NCI-H2196 treated with DMSO at 0.1 percent for 48 hours (cell line): ENCODE results near the gene ILKAP.

Source experiments
- DNase-seq: peaks from one replicate; lab custom pipeline; 2025; ENCODE audit not compliant: unreplicated experiment; lab: John Stamatoyannopoulos, UW

The ILKAP gene, protein sequence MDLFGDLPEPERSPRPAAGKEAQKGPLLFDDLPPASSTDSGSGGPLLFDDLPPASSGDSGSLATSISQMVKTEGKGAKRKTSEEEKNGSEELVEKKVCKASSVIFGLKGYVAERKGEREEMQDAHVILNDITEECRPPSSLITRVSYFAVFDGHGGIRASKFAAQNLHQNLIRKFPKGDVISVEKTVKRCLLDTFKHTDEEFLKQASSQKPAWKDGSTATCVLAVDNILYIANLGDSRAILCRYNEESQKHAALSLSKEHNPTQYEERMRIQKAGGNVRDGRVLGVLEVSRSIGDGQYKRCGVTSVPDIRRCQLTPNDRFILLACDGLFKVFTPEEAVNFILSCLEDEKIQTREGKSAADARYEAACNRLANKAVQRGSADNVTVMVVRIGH

DNA sequence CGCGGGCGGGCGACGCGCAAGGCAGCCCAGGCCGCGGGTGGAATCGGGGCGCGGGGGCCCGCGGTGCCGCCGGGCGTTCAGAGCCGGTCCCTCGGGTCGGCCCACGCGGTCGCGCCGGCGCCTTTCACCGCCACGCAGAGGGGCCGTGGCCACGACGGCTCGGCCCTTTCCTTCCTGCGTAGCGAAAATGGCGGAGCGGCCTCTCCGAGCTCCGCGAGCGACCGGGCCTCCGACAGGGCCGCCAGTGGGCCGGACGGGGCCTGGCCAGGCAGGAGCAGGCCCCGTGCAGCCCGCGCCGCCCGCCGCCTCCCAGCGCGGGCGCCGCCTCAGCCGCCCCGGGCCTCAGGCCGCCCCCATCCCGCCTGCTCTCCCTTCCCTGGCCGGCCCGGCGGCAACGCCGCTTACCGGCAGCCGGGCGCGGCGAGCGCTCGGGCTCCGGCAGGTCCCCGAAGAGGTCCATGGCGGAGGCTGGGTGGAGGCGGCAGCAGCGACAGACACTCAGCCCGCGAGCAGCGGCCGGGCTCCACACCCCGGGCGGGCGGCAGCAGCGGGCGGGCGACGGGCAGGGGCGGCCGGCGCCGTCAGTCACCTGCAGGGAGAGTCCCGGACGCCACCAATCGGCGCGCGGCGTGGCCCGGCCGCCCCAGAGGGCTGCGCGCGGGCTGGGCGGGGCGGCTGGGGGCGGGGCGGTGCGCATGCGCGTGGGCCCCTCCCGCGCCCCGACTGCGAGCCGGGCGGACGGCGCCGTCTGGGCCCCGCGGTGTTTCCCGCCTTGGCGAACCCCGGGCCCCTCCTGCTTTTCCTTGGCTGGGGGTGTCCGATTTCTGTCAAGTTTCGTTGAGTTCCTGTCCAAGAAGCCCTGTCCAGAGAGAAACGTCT, at the start of gene ILKAP:
Gene ILKAP (minus strand): TSS at position 602 of the 879 bp plus-strand sequence. CDS start 142 bp downstream, at position 460.
- peak; percentile 78 for DNase-seq

- no peak for DNase-seq
Measured at GRCh38 chr2:238252766-238253630, 49.5 kb upstream of the ILKAP start.

GRCh38 chr2:238251986-238252385, 48.5 kb upstream of the ILKAP start:
- DNase-seq, result no peak

DNA sequence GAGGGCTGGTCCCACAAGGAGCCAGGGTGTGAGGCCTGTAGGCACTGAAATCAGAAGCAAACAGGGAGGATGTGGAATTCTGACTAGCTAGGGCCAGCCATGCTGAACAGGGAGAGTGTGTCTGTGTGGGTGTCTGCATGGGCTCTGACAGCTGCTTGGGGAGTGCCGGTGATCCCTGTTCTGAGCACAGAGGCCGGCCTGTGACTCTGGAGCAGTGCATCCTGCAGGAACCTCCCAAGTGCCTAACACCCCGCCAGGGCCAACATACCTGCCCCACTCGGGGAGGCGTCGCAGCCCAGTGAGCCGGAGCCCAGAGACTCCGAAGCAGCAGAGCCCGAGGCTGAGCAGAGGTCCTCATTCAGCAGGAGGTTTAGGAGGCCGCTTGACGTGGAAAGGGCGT, 47.8 kb upstream of the ILKAP start:
- DNase-seq, result no peak

- DNase-seq, result no peak
Measured at GRCh38 chr2:238250896-238251295, 47.4 kb upstream of the ILKAP start.

DNA sequence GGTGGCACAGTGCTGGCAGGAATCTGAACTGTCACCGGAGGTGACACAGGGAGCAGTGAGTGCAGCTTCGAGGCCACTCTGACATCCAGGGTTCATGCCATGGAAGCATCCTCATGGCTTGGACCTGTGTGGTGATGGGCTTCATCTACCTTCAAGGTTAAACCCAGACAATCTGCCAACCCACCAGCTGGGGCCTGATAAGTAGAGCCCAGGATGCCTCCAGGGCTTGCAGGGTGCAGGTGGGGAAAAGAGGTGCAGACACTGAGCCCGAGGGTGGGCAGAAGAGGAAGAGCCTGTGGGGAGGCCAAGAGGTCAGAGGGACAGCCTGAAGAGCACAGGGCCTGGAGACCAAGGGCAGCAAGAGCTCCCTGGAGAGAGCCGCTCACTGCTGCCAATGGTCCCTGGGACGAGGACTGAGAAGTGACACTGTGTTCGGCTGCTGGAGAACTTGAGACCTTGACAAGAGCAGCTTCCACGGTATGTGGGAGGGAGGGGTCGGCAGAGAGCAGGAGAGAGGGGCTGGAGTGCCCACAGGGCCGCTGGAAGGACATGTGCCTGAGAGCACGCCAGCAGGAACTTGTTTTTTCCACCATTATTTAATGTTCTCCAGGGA, 44.5 kb upstream of the ILKAP start:
- no peak for DNase-seq

DNA sequence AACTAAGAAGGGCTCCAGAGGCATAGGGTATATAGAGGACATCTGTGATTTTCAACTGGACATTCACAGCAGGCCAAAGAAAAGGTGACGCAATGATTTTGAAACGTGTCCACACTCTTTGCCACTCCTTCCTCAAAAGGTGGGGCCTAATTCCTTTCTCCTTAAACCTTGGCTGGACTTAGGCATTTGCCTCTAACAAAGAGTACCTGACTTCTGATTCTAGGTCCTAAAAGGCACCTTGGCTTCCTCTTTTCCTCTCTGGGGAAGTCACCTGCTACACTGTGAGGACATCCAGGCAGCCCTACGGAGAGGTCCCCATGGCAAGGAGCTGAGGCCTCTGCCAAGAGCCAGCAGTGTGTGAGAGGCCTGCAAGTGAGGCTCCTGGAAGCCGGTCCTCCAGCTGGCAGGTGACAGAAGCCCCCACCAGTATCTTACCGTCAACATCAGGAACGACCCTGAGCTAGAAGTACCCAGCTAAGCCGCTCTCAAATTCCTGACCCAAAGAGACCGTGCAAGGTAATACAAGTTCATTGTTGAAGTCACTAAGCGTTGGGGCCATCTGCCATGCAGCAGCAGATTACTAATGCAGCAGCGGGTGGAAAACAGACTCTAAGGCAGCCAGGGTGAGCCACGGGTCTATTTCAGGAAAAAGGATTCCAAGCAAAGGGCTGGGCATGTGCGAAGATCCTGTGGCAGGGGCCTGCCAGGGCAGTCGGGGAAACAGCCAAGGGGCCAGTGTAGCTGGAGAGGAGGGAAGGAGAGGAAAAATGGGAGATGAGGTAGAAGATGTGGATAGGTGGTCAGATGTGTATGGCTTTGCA, 43.7 kb upstream of the ILKAP start:
- no peak for DNase-seq

DNA sequence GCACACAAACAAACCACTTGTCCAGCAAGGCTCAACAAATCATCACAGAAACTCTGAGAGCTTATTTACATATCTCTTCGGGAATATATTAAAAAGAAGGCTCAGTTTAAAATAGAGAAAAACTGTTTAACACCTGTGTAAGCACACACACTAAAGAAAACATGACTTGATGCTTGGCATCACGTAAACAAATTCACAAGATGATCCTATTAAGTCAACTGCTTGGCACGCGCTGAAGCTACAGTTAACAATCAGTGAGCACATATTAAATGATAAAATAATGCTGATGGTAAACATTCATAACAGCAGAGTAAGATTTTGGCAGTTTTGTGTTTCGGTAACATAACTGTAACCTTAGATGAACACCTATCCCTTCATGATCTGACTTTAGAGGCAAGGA, 40.7 kb upstream of the ILKAP start:
- DNase-seq, result no peak

- DNase-seq, result peak; percentile 32
Measured at GRCh38 chr2:238243496-238244076, 40.1 kb upstream of the ILKAP start.

- peak; percentile 94 for DNase-seq
Measured at GRCh38 chr2:238242731-238243495, 39.4 kb upstream of the ILKAP start.

DNA sequence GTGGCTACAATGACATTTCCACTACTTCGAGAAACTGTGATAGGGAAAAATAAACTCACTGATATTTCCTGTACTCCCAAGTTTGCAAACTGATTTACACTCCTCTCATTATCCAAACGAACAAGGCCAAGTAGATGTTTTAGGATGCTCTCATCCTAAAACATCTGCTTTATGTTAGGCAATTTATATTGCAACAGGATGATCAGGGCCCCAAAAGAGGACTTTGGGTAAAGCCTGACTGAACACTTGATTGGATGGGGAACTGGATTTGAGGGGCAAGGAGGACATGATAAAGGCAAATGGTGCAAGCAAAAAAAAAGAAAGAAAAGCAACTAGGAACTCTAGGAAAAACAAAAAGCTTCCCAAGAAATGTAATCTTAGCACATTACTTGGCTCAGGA, 38.5 kb upstream of the ILKAP start:
- DNase-seq, result no peak

DNA sequence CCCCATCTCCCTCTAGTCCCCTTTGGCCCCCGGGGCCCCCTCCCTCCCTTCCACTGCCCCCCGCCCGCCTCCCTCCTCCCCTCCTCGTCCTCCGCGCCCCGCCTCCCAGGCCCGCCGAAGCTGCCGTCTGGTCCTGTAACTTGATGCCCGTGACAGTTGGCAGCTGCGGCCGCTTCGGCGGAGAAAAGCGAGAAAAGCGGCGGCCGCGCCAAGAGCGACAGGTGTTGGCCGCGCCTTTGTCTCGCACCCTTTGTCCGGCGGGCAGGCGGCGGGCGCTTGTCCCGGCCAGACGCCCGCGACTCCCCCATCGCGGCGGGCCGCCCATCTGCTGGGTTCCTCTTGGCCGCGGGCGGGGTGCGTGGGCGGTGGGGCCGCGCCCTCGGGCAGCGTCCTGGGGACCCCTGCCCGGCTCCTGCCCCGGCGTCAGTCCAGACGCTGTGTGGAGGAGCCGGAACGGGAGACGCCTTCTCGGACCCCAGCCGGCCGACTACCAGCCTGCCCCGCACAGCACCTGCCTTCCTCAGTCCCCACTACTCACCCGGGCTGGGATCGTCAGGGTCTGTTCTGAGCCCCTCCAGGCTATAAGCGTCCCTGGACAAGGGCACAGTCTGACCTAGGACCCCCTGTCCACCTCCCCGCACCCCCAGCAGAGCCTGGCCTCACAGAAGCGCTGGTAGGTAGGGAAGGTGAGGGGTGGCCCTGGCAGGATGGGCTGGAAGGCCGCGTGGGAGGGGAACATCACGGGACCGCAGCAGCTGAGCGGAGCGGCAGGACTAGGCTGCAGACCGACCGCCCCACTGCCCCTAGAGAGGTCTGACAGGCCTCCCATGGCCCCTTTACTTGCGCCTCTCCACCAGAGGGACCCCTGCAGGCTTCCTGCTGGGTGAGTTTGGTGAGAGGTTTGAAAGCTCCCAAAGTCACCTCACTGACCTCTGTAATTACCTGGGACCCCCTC, 37.5 kb upstream of the ILKAP start:
- peak; percentile 88 for DNase-seq

DNA sequence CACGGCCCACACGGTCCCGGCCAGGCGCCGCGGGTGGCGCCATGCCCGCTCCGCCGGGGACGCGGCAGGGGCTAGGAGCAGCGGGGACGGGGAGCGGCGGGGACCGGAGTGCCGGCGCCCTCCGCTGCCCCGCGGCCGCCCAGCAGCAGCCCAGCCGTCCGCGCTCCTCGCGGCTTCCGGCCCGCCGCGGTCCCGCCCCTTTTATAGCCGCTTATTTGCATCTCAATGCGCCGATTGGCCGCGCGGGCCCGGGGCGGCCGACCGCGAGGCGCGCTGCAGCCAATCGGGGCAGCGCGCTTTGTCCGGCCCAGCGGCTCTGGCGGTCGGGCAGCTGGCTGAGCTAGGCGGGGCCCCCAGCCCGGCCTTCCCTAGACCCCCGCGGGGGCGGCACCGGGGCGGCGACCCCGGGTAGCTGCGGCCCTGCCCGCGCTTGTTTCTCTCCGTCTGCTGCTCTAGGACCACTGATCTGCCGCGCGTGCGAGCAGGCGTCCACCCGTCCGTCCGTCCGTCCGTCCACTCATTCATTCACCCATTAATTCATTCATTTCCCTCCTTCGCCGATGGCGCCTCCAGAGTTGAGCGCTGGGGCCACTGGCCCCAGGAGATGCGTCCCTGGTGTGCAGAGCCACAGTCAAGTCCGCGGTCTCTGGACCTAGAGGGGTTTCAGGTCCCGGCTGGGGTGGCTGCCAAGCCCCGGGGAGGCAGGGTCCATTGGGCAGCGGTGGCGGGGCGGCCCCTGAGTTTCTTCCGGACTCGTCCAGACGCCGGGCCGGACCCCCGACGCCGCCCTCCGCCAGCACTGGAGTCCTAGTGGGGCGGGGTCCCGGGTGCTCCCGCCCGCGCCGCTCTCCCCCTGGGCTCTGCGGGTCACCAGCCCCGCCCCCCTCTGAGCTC, 36.6 kb upstream of the ILKAP start, which contains the start of gene HES6:
Gene HES6 (minus strand): TSS at position 176 of the 894 bp plus-strand sequence. CDS start 133 bp downstream, at position 43.
- DNase-seq, result peak; percentile 92

DNA sequence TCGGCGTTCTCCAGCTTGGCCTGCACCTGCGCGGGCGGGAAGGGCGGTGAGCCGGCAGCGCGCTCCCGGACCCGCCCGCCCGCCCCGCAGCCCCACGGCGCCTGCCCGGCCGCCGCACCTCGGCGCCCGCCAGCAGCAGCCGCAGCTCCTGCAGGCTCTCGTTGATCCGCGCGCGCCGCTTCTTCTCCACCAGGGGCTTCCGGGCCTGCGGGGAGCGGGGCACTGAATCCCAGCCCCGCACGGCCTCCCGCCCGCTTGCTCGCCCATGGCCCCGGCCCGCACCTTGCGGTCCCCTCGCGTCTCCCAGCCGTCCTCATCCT, 36.0 kb upstream of the ILKAP start:
- DNase-seq, result no peak

DNA sequence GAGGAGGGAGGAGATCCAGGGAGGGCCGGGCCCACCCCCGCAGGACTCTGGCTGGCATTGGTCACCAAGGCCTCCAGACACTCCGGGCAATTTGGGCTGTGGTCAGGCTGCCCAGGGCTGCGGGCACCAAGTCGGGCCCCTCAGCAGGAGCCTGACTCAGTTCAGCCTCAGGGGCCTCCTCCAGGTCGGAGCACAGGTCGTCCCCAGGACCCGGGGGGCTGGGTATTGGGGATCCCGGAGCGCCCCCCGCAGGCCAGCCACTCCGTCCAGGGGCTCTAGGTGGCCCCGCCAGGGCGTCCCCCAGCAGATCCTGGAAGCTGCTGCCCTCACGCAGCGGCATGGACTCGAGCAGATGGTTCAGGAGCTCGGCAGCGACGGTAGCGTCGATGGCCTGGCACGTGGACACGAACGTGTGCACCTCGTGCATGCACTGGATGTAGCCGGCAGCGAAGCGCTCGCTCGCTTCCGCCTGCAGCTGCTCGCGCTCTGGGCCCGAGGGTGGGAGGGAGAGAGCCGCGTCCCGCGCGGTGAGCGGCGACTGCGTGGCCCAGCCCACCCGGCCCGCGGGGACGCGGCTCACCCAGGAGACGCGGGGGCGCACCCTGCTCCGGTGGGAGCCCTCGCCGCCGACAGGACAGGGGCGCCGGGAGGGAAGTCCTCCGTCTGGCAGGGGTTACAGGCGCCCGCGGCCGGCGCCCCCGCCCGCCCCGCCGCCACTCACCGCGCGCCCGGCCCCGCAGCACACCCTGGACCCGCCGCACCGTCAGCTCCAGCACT, 35.5 kb upstream of the ILKAP start:
- no peak for DNase-seq

DNA sequence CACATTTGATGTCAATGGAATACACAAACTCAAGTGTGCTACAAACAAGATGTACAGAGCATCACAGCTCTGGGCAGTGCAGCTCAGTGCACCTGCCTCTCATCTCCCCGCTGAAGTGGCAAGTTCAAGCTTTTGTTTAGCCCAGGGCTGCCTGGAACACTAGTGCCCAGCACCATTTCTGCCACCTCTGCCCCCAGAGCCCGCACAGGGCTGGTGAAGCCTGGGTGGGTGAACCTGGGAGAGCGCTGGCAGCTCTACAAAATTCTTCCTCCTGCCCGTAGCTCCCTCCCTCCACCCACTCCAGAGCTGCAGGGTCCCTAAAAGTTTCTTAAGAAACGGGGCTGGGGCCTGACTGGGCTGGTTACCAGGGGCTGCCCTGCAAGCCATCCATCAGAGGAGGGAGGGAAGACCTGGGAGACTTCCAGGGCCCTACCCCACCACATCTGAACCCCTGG, 34.8 kb upstream of the ILKAP start:
- DNase-seq, result no peak
